GM18517 (cell line): ENCODE data around the gene DSN1.
"Not testable (repeated sequence)": the region's sequence is repeated elsewhere in the genome, so short reads cannot be mapped to it uniquely, and the experiment has no call there.

Experiments
- ATAC-seq: cut with Tn5 transposase; IDR thresholded peaks from one replicate; pipeline ENCODE4 v1.9.1; 2021; ENCODE audit warnings: mild to moderate bottlenecking, moderate library complexity; ENCODE audit not compliant: unreplicated experiment

Gene DSN1

GRCh38 chr20:36773597-36774390 lies at the start of gene DSN1:
Gene DSN1, minus strand, starts transcription at chr20:36773763. Its CDS starts 2,305 bp downstream, at chr20:36771458.
- ATAC-seq: peak; percentile 79

DNA sequence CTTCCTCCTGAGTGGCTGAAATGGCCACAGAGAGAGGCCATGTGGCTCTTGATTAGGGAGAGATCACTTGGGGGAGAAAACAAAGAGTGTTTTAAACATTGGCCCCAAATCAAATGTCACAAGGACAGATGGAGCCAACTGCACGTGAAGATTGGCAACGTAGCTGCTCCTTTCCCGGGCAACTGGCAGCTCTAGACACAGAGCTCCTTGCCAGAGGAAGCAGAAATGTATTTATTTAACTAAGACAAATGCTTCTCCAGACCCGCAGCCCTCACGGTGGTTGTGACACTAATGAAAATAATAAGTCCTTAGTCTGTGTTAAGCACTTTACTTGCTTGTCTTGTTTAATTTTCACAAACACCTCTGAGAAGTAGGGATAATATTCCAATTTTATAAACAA lies 49.6 kb upstream of the DSN1 start:
- ATAC-seq: no peak

- ATAC-seq: no peak
Measured at GRCh38 chr20:36821964-36822437, 48.4 kb upstream of the DSN1 start.

DNA sequence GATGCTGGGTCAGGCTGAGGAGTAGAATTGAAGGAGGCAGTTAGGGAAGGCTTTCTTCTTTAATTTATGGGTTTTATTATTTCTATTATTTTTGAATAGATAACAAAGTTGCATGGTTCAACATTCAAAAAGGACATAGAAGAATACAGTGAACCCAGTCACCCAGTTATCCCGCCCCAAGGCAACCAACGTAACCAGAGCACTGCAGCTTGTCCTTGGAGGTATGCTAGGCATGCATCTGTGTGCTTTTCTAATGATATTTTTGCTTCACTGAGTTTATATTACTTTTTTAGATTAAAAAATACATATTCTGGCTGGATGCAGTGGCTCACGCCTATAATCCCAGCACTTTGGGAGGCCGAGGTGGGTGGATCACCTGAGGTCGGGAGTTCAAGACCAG lies 47.4 kb upstream of the DSN1 start:
- ATAC-seq: no peak

GRCh38 chr20:36820073-36820472 lies 46.5 kb upstream of the DSN1 start:
- no peak for ATAC-seq

GRCh38 chr20:36819659-36820058 lies 46.1 kb upstream of the DSN1 start:
- no peak for ATAC-seq

DNA sequence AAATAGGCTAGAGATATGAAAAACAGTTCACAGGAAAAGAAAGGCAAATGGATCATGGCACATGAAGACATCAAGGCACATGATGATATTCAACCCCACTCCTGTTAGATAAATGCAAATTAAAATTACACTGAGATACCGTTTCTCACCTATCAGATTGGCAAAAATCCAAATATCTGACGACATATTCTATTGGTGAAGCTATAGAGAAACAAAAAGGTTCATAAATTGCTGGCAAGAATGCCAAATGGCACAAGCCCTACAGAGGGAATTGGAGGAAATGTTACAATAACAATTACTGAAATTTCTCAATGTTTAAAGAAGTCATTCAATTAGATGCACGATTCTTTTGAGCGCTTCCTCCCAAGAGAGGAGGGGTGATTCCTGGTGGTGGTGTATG lies 45.3 kb upstream of the DSN1 start:
- no peak for ATAC-seq

GRCh38 chr20:36818185-36818584 lies 44.6 kb upstream of the DSN1 start:
- no peak for ATAC-seq

GRCh38 chr20:36817496-36817895 lies 43.9 kb upstream of the DSN1 start:
- no peak for ATAC-seq

- no peak for ATAC-seq
Measured at GRCh38 chr20:36815454-36816091, 42.0 kb upstream of the DSN1 start.

DNA sequence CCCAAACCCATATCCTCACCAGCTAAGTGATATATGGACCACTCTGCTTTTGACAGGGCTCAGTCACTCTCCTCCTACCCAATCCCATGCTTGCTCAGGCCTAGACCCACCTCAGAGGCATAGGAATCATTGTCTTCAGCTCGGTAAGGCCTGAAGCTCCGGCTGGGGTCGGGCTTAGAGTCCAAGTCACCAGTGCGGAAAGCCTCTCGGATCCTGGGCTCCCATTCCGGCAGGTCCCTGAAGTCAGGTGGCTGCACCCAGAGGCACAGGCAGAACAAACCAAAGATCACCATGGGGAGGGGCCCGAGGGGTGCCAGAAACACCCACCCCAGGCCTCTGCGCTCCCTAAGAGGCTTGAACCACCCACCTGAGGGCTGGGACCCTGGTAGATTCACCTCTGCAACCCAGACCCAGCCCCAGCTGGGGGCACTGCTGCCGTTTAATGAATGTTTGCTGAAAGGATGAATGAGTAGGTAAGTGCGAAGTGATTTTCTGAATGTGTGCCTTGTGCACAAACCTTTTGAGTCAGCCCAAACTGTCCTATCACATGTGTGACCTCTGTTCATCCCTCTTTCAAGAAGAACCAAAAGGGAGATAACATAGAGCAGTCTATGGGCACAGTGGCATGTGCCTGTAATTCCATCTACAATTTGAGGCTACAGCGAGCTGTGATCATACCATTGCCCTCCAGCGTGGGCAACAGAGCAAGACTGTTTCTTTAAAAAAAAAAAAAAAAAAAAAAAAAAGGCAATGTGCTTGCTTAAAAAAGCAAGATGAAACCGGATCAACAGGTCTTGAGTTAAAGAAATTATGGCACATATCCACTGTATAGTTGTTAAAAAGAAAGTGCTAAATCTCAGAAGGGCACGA lies 39.3 kb upstream of the DSN1 start:
- no peak for ATAC-seq

DNA sequence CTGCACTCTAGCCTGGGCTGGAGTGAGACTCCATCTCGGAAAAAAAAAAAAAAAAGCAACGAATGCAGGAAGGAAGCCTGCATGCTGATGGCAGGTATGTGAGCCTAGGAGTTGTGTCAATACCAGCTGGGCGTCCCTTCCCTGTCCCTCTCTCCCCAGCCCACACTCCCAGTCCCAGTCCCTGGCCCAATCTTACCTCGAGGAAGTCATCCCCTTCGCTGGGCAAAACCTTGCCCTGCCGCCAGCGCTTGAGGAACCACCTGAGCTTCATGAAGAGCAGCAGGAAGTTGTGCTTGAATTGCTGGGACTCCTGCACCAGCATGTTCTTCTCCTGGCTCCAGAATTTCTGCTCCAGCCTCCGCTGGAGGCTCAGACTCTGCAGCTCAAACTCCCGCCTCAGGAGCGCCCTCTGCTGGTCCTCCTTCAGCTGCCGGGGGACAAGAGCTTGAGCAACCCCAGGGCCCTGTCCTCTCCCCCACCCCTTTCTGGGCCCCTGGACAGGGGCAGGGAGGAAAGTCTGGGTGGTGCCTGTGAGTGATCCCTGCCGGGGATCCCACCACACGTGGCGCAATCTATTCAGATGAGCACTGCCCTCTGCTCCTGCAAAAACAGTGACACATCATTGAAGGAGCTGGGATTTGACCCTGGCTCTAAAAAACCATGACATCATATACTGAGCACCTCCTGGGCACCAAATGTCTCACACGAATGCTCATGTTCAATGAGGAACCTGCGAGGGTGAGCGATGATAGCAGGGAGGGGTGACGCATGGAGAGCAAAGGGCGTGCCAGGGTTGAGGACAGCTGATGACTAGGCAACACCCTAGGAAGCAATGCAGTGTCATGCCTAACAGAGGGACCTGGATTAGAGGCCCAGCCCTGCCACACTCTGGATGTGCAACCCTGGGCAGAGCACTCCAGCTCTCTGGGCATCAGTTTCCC lies 35.0 kb upstream of the DSN1 start:
- ATAC-seq: no peak

DNA sequence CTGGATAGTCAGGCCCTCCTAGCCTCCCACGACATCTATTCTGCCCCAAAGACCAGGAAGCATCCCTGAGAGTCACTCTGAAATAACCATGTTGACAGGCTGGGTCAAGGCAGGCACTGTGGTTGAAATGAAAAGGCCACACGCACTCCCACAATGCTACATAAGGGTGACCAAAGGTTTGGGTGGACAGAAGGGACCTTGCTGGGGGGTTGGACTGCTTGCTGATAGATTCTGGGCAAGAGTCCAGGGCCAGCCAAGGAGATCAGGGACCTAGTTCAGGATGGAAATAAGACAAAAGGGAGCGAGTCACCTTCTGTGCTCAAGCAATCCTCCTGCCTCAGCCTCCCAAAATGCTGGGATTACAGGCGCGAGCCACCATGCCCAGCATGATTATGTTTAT lies 32.5 kb upstream of the DSN1 start:
- no peak for ATAC-seq

- ATAC-seq: no peak
Measured at GRCh38 chr20:36805396-36805795, 31.8 kb upstream of the DSN1 start.

DNA sequence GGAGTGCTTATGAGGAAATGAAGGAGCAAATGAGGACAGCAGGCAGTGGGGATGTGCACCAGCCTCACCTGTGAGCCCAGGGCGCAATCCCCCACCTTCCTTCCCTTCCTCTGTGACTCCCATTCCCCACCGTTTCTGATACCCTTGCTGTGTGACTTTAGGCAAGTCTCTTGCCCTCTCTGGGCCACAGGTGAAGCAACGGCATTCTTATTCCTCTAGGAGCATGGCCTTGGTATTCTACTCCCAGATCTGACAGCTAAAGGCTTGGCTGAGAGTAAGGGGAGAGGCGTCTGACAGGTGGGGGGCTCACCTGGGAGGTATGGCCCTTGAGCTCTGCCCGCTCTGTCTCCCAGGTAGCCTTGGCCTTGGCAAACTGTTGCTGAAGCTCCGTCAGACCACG lies 30.9 kb upstream of the DSN1 start:
- ATAC-seq: no peak

DNA sequence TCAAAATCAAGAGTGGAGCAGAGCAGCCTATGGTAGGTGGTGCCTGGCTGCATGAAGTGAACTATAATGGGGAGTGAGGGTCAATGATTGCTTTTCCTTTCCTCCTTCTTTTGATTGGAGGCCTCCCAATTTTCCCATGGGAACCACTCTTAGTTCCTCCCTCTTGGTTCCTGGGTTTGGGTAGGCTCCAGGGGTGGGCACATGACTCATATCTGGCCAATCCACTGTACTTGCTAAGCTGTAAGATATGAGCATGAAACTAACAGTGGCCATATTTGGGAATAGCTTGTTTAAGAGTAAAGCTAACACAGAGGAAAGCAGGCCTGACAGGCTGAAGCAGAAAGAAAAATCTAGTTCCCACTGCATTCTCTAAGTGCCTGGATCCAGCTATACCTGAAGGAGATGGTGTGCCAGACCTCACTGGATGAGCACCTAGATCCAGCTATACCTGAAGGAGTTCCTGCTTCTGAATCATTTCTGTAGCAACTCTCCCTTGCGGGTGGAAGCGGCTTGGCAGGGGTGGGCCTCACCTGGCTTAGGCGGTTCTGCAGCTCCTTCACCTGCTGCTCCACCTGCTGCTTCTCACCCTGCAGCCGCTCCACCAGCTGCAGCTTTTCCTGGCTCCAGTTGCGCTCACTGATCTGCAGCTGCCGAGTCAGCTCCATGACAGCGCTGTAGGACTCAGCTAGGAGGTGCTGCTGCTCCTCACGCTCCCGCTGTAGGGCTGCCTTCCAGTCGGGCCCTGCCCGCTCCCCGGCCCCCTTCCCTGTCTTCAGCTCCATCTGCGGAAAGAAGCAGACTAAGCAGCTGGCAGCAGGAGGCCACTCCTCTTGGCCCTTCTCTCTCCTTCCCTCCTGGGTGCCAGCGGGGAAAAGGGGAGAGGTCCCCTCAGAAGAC lies 29.0 kb upstream of the DSN1 start:
- ATAC-seq: no peak

DNA sequence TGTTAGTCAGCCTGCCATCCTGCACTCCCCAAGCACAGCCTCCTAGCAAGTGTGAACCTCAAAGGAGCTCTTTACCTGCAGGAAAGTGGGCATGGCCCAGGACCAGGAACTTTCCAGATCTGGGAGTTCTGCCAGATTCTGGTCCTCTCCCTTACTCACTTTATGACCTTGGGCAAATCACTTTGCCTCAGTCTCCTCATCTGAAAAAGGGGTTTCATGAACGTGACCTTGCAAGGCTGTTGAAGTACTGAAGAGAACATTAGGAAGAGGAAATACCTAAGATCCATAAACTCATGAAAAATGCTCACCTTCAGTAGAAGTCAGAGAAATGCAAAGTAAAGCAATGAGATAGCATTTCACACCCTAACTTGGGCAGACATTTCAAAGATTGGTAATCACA lies 26.8 kb upstream of the DSN1 start:
- no peak for ATAC-seq

DNA sequence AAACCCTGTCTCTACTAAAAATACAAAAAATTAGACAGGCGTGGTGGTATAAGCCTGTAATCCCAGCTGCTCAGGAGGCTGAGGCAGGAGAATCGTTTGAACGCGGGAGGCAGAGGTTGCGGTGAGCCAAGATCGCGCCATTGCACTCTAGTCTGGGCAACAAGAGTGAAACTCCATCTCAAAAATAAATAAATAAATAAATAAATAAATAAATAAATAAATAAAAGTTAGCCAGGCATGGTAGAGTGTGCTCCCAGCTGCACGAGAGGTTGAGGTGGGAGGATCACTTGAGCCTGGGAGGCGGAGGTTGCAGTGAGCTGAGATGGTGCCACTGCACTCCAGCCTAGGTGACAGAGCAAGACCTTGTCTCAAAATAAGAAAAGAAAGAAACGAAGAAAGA lies 25.8 kb upstream of the DSN1 start:
- not testable (repeated sequence) for ATAC-seq

DNA sequence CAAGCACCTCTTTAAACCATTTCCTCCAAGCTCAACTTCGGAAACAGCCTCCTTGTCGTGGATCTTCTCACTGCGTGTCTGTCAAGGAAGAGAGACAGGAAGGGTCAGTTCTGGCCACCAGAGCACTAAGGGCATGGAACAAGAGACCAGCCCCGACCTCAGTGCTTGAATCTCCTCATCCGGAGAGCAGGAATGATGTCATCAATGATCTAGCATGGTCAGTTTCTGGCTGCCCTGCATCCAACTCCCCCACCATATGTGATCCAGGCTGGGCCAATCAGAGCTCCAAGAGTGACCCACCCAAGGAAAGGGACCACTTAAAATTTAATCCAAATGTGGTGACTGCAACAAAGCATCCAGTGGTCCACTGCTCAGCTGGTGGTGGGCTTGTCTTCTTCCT lies 23.3 kb upstream of the DSN1 start:
- no peak for ATAC-seq
